Measurements from ENCODE around the gene MED15.

MED15 gene

DNA sequence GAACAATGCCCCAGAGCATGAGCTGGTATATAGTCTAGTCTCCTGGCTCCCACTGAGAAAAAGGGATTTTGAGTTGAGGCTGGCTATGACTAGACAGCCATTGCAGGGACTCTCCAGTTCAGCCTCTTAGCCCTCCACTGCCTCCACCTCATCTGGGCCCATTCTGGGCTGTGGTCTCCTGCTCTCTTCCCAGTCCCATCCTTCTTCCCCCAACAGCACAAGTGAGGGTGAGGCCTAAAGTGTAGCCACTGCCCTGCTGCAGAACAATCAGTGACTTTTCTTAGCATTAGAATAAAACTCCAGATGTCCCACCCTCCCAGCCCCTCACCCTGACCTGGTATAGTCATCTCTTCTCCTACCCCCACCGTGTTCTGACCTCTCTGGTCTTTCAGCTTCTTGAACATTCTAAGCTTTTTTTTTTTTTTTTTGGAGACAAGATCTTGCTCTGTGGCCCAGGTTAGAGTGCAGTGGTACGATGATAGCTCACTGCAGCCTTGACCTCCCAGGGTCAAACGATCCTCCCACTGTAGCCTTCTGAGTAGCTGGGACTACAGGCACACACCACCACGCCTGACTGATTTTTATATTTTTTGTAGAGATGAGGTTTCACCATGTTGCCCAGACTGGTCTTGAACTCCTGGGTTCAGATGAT, 4.3 kb downstream of the MED15 start:
- H3K4me3 Mint-ChIP-seq = no peak overlapping the region
- H3K36me3 Mint-ChIP-seq (ENCODE audit: low read depth) = peaks cover 59% of the 10 kb centered on the region
- H3K9me3 Mint-ChIP-seq = no peaks in the 10 kb centered on the region
- no peaks in the 10 kb centered on the region for H3K27me3 Mint-ChIP-seq
- H3K27ac Mint-ChIP-seq = peak overlapping the region; percentile 57
- peaks cover 74% of the 10 kb centered on the region for H3K4me1 Mint-ChIP-seq (ENCODE audit: low read depth)

DNA sequence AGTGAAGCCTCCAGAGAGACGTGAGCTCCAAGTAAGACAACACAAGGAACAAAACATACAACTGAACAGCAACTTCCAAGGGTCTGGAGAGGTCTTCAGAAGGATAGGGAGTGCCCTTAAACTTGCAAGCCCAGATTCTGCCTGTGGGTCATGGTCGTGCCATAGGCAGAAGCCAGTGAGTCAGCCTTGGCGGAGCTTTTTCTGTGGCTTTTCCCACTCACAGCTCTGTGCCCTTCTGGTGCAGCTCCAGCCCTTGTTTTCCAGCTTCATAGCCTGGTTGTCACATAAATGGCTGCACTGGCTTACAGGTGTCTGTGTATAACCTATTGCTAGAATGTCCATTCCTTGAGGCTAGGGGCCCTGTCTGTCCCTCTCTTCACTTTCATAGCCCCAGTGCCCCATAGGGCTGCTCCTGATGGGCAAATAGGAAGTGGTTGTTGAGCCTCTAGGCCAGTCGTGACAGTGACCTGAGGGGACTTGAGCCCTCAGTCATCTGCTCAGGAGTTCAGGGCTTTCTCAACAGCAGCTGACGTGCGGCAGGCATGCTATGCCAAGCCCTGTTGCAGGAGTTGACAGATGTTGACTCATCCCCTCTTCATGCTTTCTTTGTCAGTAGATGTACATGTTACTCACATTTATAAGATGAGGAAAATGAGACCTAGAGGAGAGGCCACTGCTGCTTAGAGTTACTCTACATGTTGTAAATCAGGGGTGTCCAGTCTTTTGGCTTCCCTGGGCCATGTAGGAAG, 7.4 kb downstream of the MED15 start:
- Mint-ChIP-seq H3K9me3 (no peaks in the 10 kb centered on the region), H3K36me3 (ENCODE audit: low read depth) (peaks cover 67% of the 10 kb centered on the region), H3K4me1 (ENCODE audit: low read depth) (peaks cover 84% of the 10 kb centered on the region), H3K27ac (no peak overlapping the region), H3K4me3 (no peak overlapping the region), H3K27me3 (no peaks in the 10 kb centered on the region)

DNA sequence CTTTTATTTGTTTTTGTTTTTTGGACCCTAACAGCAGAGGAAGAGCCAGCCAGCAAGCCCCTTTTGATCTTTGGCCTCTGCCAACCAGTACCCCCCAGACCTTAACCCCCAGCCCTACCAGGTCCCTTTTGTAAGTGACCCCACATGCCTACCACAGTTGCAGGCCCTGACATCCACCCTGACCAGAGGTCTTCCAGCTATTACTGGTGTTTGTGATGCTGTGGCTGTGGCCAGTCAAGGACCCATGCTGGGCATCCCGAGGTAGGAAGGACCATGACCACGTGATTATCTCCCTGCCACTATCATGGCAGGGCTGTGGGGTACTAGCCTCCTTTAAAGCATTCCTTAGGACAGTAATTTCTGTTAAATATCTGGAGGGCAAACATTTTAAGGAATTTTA, 9.0 kb downstream of the MED15 start:
- Mint-ChIP-seq H3K4me3 (no peak overlapping the region), H3K27ac (no peak overlapping the region), H3K9me3 (no peaks in the 10 kb centered on the region), H3K4me1 (ENCODE audit: low read depth) (peaks cover 80% of the 10 kb centered on the region), H3K36me3 (ENCODE audit: low read depth) (peaks cover 66% of the 10 kb centered on the region), H3K27me3 (no peaks in the 10 kb centered on the region)

DNA sequence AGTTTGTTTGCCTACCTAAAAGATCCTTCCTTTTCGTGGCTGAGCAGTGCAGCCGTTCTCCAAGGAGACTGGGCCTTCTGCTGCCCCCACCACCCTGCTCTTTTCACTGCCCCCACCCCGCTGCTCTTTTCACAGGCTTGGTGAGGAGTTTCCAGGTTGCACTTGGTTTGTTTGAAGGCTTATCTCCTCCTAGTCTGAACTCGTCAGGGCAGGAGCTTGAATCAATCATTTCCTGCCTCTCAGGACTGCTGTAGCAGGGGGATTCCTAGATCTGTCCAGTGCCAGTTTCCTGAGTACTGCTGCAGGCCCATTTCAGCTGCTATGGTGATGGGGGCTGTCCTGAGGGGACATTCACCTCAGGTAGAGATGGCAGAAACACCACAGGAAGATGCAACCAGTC, 10.0 kb downstream of the MED15 start:
- Mint-ChIP-seq H3K27me3 (no peaks in the 10 kb centered on the region), H3K9me3 (no peaks in the 10 kb centered on the region), H3K4me1 (ENCODE audit: low read depth) (peaks cover 78% of the 10 kb centered on the region), H3K27ac (peak overlapping the region; percentile 82), H3K4me3 (peak overlapping the region; percentile 4), H3K36me3 (ENCODE audit: low read depth) (peaks cover 64% of the 10 kb centered on the region)

DNA sequence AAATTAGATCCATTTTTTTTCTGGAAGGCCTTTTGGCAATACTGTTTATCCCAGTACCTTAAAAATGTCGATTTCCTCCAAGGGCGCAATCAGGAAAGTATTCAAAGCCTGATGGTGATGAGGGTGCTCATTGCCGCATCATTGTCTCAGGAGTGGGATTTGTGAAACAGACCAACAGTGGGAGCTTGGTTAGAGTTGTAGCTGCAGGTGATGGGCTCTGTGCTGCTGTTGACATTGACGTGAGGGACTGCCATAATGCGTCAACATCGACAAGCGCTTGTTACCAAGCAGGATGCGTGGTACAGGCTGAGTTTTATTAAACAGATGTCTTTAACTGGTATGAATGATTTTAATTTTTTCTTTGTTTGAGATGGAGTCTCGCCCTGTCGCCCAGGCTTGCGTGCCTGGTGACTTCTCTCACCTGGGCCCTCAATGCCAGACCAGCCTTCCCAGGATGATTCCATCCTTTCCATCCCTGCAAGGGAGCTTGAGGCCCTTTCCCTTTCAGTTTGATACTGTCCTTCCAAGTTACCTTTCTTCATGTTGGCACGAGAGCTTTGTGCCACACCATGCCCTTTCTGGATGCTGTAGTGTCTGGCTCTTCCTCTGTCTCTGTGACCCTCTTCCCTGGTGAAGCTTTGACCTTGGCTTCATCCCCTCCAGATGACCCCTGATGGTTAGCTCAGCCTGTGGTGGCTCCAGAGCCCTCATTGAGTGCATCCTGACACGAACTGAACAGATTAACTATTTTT, 10.6 kb downstream of the MED15 start:
- peaks cover 84% of the 10 kb centered on the region for H3K4me1 Mint-ChIP-seq (ENCODE audit: low read depth)
- no peaks in the 10 kb centered on the region for H3K9me3 Mint-ChIP-seq
- H3K36me3 Mint-ChIP-seq (ENCODE audit: low read depth) = peaks cover 66% of the 10 kb centered on the region
- peak overlapping the region; percentile 82 for H3K27ac Mint-ChIP-seq
- no peak overlapping the region for H3K4me3 Mint-ChIP-seq
- no peaks in the 10 kb centered on the region for H3K27me3 Mint-ChIP-seq

DNA sequence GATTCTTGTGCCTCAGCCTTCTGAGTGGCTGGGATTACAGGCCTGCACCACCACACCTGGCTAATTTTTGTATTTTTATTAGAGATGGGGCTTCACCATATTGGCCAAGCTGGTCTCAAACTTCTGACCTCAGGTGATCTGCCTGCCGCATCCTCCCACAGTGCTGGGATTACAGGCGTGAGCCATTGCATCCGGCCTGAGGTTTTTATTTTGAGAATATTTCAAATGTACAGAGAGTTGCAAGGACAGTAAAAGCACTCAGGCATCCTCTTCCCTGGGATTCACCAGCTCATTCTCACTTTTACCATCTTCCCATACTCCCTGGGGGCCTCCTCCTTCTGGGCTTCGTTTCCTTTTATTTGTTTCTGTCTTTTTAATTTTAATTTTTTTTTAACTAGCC, 12.1 kb downstream of the MED15 start:
- H3K27me3 Mint-ChIP-seq = no peaks in the 10 kb centered on the region
- no peak overlapping the region for H3K4me3 Mint-ChIP-seq
- peaks cover 60% of the 10 kb centered on the region for H3K36me3 Mint-ChIP-seq (ENCODE audit: low read depth)
- no peaks in the 10 kb centered on the region for H3K9me3 Mint-ChIP-seq
- H3K4me1 Mint-ChIP-seq (ENCODE audit: low read depth) = peaks cover 84% of the 10 kb centered on the region
- H3K27ac Mint-ChIP-seq = peak overlapping the region; percentile 80

DNA sequence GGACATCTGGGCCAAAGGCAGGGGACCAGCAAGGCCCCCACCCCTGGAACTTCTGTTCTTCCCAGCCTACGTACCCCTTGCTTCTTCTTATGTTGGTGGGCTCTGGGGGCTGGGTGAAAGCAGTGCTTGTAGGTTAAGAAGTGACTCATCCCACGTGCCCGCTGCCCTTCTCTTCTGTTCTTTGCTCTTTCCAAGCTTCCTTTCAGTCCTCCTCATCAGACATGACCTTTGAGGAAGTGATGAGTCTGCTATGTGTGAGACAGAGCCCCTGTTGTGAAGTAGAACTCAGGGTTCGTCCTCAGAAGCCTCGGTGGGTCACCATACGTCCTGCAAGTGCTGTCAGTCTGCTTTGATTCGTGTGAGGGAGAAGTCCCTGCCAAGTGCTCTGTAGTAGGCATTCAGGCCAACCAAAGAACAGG, 12.7 kb downstream of the MED15 start:
- no peaks in the 10 kb centered on the region for H3K9me3 Mint-ChIP-seq
- peaks cover 83% of the 10 kb centered on the region for H3K4me1 Mint-ChIP-seq (ENCODE audit: low read depth)
- H3K27ac Mint-ChIP-seq = peak overlapping the region; percentile 80
- no peaks in the 10 kb centered on the region for H3K27me3 Mint-ChIP-seq
- H3K4me3 Mint-ChIP-seq = peak overlapping the region; percentile 50
- peaks cover 56% of the 10 kb centered on the region for H3K36me3 Mint-ChIP-seq (ENCODE audit: low read depth)

DNA sequence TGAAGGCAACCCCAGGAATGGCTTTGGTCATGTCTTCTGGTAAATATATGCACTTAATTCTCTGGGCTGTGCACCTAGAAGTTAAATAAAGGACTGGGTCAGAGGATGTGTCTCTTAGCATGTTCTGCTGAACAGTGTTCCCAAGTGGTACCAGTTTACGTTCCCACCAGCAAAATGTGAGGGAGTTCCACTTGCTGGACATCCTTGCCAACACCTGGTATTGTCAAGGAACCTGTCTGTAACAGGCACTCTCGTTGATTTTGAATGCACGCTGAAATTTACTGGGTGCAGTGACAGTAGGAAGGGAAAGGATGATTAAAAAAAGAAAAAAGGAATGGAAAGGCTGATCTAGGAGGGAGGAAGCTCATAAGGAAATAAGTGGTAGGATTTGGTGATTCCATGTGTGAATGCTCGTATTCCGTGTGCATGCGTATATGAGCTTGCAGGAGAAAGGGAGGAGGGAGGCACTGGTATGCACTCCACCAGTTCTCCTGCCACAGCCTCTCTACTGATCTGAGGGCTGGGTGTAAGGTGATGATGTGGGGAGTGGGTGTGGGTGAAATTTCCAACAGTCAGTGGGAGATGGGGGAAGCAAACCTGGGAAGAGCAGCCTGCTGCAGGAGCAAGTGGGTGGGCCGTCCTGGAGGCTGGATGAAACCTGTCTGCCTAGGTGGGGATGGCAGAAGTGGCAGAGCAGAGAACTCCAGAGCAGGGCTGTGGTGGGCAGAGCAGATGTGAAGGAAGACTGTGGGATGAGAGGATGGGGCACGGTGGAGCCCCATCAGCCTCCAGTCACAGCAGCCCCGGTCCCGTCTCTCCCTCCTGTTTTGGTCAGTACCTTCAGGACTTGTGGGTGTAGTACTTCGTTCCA, 15.0 kb downstream of the MED15 start:
- peak overlapping the region; percentile 78 for H3K27ac Mint-ChIP-seq
- H3K9me3 Mint-ChIP-seq = no peaks in the 10 kb centered on the region
- H3K27me3 Mint-ChIP-seq = no peaks in the 10 kb centered on the region
- peaks cover 56% of the 10 kb centered on the region for H3K36me3 Mint-ChIP-seq (ENCODE audit: low read depth)
- H3K4me3 Mint-ChIP-seq = peak overlapping the region; percentile 14
- H3K4me1 Mint-ChIP-seq (ENCODE audit: low read depth) = peaks cover 85% of the 10 kb centered on the region

DNA sequence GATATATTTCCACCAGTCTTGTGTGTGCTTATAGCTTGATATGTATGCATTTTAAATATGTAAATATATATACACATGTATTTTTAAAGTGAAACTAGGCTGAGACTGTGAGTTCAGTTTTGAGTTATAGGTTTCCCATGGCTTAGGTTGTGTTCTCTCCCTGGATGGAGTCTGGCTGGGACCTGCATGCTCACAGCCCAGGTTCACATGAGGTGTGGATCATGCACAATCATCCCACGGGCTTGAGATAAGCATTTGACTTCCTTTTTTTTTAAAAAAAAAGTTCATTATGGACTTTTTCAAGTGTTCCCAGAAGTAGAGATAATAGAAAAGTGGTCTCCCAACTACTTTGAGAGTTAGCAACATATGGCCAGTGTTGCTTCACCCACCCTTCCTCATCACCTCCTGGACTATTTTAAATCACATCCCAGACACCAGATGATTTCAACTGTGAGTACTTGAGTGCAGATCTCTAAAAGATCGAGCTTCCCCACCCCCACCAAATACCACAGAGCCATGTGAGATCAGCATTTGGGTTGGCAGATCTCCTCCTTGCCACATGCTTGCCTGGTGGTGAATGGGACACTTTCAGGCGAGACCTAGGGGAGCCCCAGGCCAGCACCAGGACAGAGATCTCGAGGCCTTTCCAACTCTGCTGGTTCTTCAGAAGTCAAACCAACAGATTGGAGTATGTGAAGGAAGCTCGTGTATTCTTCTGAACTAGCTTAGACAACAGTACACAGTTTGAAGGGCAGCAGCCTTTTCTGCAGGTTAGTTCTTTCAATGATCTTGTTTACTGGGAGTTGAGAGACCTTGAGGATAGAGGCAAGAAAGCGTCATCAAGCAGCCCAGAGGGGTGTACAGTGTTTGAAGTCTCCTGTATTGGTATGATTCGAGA, 15.9 kb downstream of the MED15 start:
- H3K36me3 Mint-ChIP-seq (ENCODE audit: low read depth) = peaks cover 53% of the 10 kb centered on the region
- peak overlapping the region; percentile 69 for H3K27ac Mint-ChIP-seq
- no peak overlapping the region for H3K4me3 Mint-ChIP-seq
- no peaks in the 10 kb centered on the region for H3K9me3 Mint-ChIP-seq
- H3K27me3 Mint-ChIP-seq = no peaks in the 10 kb centered on the region
- peaks cover 83% of the 10 kb centered on the region for H3K4me1 Mint-ChIP-seq (ENCODE audit: low read depth)

DNA sequence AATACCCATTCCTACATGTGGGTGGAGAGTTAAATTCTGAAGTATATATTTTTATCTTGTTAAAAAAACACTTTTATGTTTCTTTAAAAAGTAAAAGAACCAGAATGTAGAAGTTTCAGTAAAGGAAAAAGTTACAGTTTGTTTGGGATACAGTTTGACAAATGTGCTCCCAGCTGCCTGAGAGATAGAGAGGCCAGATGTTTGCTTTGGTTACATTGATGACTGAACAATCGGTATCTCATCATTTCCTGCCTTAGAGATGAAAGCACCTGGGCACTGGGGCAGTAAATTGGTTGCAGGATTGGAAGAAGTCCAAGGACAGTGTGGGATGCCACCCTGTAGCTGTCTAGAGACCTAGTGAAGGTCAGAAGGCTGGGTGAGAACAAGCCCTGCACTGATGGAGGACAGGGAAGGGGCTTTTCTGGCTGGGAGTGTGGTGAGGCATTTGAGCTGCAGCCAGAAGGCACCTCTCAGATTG, 16.6 kb downstream of the MED15 start:
- Mint-ChIP-seq H3K4me1 (ENCODE audit: low read depth) (peaks cover 76% of the 10 kb centered on the region), H3K9me3 (no peaks in the 10 kb centered on the region), H3K36me3 (ENCODE audit: low read depth) (peaks cover 47% of the 10 kb centered on the region), H3K27ac (peak overlapping the region; percentile 69), H3K27me3 (no peaks in the 10 kb centered on the region), H3K4me3 (peak overlapping the region; percentile 5)

DNA sequence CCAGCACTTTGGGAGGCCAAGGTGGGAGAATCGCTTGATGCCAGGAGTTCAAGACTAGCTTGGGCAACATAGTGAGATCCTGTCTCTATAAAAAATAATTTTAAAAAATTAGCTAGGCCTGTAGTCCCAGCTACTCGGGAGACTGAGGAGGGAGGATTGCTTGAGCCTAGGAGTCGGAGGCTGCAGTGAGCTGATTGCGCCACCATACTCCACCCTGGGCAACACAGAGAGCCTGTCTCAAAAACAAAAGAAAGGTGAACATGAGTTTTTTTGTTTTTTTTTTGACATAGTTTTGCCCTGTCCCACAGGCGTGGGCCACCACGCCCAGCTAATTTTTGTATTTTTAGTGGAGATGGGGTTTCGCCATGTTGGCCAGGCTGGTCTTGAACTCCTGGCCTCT, 17.6 kb downstream of the MED15 start:
- no peaks in the 10 kb centered on the region for H3K27me3 Mint-ChIP-seq
- H3K9me3 Mint-ChIP-seq = no peaks in the 10 kb centered on the region
- no peak overlapping the region for H3K4me3 Mint-ChIP-seq
- peaks cover 68% of the 10 kb centered on the region for H3K4me1 Mint-ChIP-seq (ENCODE audit: low read depth)
- peak overlapping the region; percentile 65 for H3K27ac Mint-ChIP-seq
- H3K36me3 Mint-ChIP-seq (ENCODE audit: low read depth) = peaks cover 46% of the 10 kb centered on the region

DNA sequence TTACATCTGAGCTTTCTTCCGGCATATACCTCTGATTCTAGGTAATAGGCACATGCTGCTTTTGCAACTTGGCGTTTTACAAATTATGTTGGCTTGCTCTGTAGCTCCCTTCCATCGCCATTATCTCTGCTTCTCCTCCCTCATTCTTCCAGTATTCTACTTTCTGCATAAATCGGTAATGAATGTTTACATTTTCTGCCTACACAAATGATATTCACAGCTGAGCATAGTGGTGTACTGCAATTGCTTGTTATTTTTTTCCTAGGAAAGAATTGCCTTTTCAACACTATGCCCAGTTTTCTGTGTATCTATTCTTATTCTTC, 18.9 kb downstream of the MED15 start:
- Mint-ChIP-seq H3K9me3 (no peaks in the 10 kb centered on the region), H3K27me3 (no peaks in the 10 kb centered on the region), H3K4me1 (ENCODE audit: low read depth) (peaks cover 69% of the 10 kb centered on the region), H3K27ac (no peak overlapping the region), H3K36me3 (ENCODE audit: low read depth) (peaks cover 43% of the 10 kb centered on the region), H3K4me3 (no peak overlapping the region)

DNA sequence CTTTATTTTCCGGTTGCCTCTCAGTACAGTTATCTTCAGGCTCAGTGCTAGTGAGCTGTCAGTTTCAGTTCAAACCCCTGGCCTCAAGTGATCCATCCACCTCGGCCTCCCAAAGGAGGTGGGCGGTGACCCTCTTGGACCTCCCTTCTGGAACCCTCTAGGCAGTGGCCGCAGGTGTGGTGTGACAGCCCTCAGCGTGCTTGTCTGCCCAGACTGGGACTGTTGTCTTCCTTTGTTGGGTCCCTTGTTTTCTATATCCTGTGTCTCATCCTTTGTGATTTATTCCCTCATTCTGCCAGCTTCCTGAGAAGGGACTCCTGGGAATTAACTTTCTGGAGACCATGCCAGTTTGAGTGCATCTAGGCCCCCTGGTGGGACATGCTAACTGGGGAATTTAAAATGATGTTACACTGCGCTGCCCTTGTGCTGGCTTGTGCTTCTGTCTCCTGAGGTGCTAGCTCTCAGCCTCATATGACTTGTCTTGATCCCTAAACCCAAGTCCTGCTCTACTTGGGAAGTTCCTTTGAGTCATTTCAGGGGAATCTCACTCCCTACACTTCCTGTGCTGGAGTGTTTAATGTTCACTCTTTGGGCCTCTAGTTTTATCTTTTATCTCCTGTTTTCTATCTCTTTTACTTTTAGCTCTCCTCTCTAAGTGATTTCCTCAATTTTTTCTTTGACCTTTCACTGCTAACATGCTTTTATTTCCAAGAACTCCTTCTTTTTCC, 19.4 kb downstream of the MED15 start:
- H3K27ac Mint-ChIP-seq = peak overlapping the region; percentile 67
- H3K9me3 Mint-ChIP-seq = no peaks in the 10 kb centered on the region
- peaks cover 46% of the 10 kb centered on the region for H3K36me3 Mint-ChIP-seq (ENCODE audit: low read depth)

More for the DNA sequence above, 19.4 kb downstream of the MED15 start:
- no peak overlapping the region for H3K4me3 Mint-ChIP-seq
- H3K4me1 Mint-ChIP-seq (ENCODE audit: low read depth) = peaks cover 72% of the 10 kb centered on the region
- no peaks in the 10 kb centered on the region for H3K27me3 Mint-ChIP-seq
